Right atrium auricular region (tissue), 2 donors: ENCODE measurements around the gene NRP2. TPM values are rescaled to one million over a fixed set of nuclear protein-coding genes. Genes with fewer than 3 reads are reported as not detected.

Experiments used
- DNase-seq: peaks from one replicate; pipeline ENCODE4 v3.0.0-alpha.2; 2019; ENCODE audit warnings: low spot score
- H3K27ac ChIP-seq, 2 donors: fragments of 200-600 bp; sonication (generic); 1 replicate in 1 of 2; 2 replicates in 1 of 2; pipeline ENCODE4 v1.5.1; 2016 to 2019
- H3K27me3 ChIP-seq, 2 donors: fragments of 200-600 bp; sonication (generic); one replicate each; pipeline versions ENCODE4 v1.5.1 to v1.6.0; 2017 to 2019
- H3K36me3 ChIP-seq: fragments of 200-600 bp; sonication (generic); one replicate; pipeline ENCODE4 v1.5.1; 2016
- H3K4me1 ChIP-seq, 2 donors: fragments of 200-600 bp; sonication (generic); one replicate each; pipeline versions ENCODE4 v1.5.1 to v1.6.0; 2017 to 2019
- H3K4me3 ChIP-seq, 2 donors: fragments of 200-600 bp; sonication (generic); 1 replicate in 1 of 2; 2 replicates in 1 of 2; pipeline ENCODE4 v1.5.1; 2017 to 2019; ENCODE audit warnings: mild to moderate bottlenecking in 1 of 2, moderate library complexity in 1 of 2
- H3K9me3 ChIP-seq, 2 donors: fragments of 200-600 bp; sonication (generic); one replicate each; pipeline ENCODE4 v1.5.1; 2019
- total RNA-seq, 2 donors: library from RNA; depleted of rRNA; stranded (reverse); fragments of >200 nt; gene quantifications; one replicate each; pipeline ENCODE4 v1.1.0, GENCODE V29; 2016
- TF ChIP-seq, protein P1 (sequence below), 2 donors: fragments of 200-600 bp; sonication (generic); IDR thresholded peaks; one replicate each; pipeline ENCODE4 v1.5.1; 2019; ENCODE audit warnings: antibody characterized with exemption in 2 of 2

NRP2 gene
- total RNA-seq, 2 donors from 2014 or later: 7.1 to 10.9 TPM

DNA sequence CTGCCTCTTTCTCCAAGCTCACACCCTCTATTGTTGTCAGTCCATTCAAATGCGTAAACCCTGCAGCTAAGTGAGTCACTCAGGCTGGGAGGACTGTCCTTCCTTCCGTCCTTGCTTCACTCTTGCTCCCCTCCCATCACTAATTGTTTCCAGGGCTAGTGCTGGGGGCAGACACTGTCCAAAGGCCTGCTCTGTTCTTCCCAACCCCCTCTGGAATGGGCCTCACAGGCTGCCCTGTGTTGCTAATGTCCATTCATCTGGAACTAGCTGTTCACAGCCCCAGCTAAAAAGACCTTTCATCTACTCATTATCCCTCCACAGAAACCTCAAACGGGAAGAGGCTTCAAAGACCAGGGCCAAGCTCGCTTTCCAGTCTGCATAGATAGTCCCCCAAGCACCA lies 31.9 kb upstream of the NRP2 start:
- DNase-seq: no peak
- Histone ChIP-seq H3K27ac (no peak overlapping the region), H3K9me3 (no peaks in the 10 kb centered on the region), H3K4me3 (no peak overlapping the region), H3K36me3 (no peaks in the 10 kb centered on the region), H3K27me3 (no peaks in the 10 kb centered on the region), H3K4me1 (no peaks in the 10 kb centered on the region)
- TF ChIP-seq, protein P1, sequence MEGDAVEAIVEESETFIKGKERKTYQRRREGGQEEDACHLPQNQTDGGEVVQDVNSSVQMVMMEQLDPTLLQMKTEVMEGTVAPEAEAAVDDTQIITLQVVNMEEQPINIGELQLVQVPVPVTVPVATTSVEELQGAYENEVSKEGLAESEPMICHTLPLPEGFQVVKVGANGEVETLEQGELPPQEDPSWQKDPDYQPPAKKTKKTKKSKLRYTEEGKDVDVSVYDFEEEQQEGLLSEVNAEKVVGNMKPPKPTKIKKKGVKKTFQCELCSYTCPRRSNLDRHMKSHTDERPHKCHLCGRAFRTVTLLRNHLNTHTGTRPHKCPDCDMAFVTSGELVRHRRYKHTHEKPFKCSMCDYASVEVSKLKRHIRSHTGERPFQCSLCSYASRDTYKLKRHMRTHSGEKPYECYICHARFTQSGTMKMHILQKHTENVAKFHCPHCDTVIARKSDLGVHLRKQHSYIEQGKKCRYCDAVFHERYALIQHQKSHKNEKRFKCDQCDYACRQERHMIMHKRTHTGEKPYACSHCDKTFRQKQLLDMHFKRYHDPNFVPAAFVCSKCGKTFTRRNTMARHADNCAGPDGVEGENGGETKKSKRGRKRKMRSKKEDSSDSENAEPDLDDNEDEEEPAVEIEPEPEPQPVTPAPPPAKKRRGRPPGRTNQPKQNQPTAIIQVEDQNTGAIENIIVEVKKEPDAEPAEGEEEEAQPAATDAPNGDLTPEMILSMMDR (IDR thresholded peaks at IDR 0.05): no peak

DNA sequence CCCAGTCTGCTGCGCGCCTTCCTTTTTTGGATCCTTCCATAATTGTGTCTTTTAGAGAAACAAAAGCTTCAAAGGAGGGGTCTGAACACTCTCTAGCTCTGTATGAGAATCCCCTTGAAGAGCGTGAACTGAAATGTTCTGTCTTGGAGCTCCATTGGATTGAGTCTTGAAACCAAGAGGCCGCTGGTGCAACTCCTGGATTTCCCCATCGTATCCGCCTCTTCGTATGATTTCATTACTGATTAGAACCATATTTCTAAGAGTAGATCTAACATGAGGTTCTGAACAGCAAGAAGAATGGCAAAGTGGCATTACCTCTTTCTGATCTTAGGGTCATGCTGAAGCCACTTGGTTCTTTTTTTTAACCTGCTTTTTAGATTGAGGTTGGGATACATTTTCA lies 31.4 kb upstream of the NRP2 start:
- DNase-seq: no peak

DNA sequence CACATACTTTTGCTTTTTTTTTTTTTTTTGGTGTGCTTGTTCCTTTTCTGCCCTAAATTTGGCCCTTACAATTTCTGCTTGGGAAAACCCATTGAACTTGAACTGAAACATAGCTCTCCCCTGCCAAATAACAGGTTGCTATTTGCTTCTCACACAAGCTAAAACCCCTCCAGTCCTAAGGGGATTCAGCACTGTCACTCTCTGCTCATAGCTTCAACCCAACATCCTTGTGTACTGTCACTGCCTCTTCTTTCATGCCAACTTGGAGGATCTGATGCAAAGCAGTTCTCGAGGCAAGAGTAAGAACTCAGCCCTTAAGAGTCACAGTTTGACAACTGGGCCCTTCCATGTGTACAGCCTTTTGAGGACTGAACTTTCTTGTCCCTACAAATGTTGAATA lies 30.6 kb upstream of the NRP2 start:
- H3K36me3 ChIP-seq: no peaks in the 10 kb centered on the region
- DNase-seq: no peak
- TF ChIP-seq, protein P1 (IDR thresholded peaks at IDR 0.05): no peak

More for the DNA sequence above, 31.4 kb upstream of the NRP2 start:
- TF ChIP-seq, protein P1 (IDR thresholded peaks at IDR 0.05): no peak
- Histone ChIP-seq H3K4me1 (no peaks in the 10 kb centered on the region), H3K4me3 (no peak overlapping the region), H3K27ac (no peak overlapping the region), H3K36me3 (no peaks in the 10 kb centered on the region), H3K27me3 (no peaks in the 10 kb centered on the region), H3K9me3 (no peaks in the 10 kb centered on the region)

DNA sequence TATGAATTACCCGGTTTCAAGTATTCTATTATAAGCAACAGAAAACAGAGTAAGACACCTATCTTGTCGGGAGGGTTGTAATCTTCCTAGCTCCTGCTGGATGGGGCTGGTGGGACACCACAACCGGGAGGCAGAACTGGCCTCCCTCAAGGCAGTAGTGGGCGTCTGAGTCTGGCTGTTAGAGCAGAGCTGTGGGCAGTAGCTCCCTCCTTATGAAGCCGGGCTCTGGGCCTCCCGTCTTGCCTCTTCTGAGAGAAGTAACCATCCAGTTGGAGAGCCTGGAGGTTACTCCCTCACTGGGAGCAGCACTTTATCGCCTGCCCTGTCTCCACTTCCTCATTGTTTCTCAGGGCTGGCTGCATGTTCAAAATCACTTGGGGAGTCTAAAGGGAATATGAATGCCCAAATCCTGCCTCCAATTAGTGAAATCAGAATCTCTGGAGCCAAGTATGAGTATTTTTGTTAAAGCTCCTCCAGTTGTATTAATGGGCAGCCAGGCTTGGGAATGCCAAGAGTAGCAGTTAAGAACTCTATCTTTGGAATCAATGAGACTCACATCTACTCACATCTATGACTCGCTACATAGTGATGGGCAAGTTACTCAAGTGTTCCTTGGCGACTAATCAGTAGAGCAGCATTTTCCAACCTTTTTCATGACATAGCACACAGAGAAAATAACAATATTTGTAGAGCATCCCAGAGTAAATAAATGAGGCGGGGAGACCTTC lies 27.3 kb upstream of the NRP2 start:
- H3K27ac ChIP-seq: no peak overlapping the region
- no peaks in the 10 kb centered on the region for H3K9me3 ChIP-seq
- no peaks in the 10 kb centered on the region for H3K27me3 ChIP-seq
- H3K36me3 ChIP-seq: no peaks in the 10 kb centered on the region
- DNase-seq: no peak
- no peak overlapping the region for H3K4me3 ChIP-seq
- TF ChIP-seq, protein P1 (IDR thresholded peaks at IDR 0.05): no peak
- H3K4me1 ChIP-seq: peaks cover 0 to 8% of the 10 kb centered on the region in 2 donors

More for the DNA sequence above, 30.6 kb upstream of the NRP2 start:
- Histone ChIP-seq H3K4me1 (no peaks in the 10 kb centered on the region), H3K27me3 (no peaks in the 10 kb centered on the region), H3K4me3 (no peak overlapping the region), H3K27ac (no peak overlapping the region), H3K9me3 (no peaks in the 10 kb centered on the region)

DNA sequence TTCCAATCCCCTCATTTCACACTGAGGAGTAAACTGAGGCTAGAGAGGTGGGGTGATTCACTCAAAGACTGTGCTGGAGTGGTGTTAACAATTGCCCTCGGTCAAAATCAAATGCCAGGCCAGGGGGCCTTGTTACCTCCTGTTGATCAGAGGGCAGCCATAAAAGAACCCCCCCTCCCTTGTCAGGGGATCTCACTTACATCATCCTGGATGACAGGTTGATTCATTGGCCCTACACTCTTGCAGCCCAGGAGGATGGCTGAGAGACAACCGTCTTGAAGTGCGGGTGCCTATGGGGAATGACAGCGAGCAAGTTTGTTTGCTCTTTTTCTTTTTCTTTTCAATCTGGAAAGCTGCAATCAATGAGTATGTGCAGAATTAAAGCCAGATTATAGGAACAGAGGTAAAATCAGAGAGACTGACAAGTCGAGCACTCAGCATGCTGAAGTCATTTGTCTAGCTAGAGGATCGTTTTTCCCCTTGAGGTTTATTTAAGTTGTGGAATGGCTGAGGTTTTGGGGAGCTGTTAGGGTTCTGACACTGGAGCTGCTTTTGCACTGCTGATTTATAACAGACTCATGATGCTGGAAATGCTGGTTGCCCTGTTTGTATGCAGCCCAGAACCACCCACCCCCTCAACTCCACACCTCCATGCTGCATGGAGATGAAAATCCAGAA lies 26.4 kb upstream of the NRP2 start:
- Histone ChIP-seq H3K27ac (no peak overlapping the region), H3K9me3 (no peaks in the 10 kb centered on the region), H3K27me3 (no peaks in the 10 kb centered on the region), H3K4me1 (peaks cover 0 to 15% of the 10 kb centered on the region in 2 donors), H3K36me3 (no peaks in the 10 kb centered on the region), H3K4me3 (no peak overlapping the region)
- no peak for DNase-seq
- TF ChIP-seq, protein P1 (IDR thresholded peaks at IDR 0.05): no peak
